Left cardiac atrium (tissue), 4 donors: Measurements from ENCODE around the gene SPRED1. TPM values are rescaled to one million over a fixed set of nuclear protein-coding genes. Genes with fewer than 3 reads are reported as not detected.

Source experiments
- ATAC-seq, 2 donors: fragments of 200-7000 bp; cut with Tn5 transposase; one replicate each; pipeline ENCODE4 v1.9.1; 2020; ENCODE audit warnings: mild to moderate bottlenecking in 2 of 2, moderate library complexity in 2 of 2
- DNase-seq: peaks from one replicate; pipeline ENCODE4 v3.0.0-alpha.2; 2020
- intact Hi-C, 2 donors: fragments of 100-400 bp; cut with DNase I; formaldehyde crosslinking; loops; one replicate each; pipeline versions ENCODE4 v1.14.1 to v1.15.1; 2022 to 2023
- total RNA-seq, 2 donors: library from RNA; stranded (reverse); fragmentation: NEBNext Ultra II Directional; extraction: Animal tissue kit (Norgen Biotek cat#: 25700); gene quantifications; one replicate each; pipeline ENCODE4 v1.2.1, GENCODE V29; 2021
- donor health status: DM: no; HTN: yes; CAD: no.
- donor health status: DM: no; HTN: yes; CAD: no; lungs with severe emphysema.
- donor health status: DM: yes; HTN: yes; CAD: no.
- donor health status: Dilated cardiomyopathy.

The SPRED1 gene
- total RNA-seq, 2 donors from 2014 or later, result 16.1 to 19.9 TPM

GRCh38 chr15:38320866-38321265, 68.2 kb downstream of the SPRED1 start:
- ATAC-seq (no peak), DNase-seq (no peak)
- intact Hi-C loops, result no loop called here

- no peak for ATAC-seq
- intact Hi-C loops, result no loop called here
- DNase-seq, result no peak
Measured at GRCh38 chr15:38323895-38324294, 71.3 kb downstream of the SPRED1 start.

- ATAC-seq, result no peak
- intact Hi-C loops, result no loop called here
- no peak for DNase-seq
Measured at GRCh38 chr15:38324939-38325647, 72.5 kb downstream of the SPRED1 start.

DNA sequence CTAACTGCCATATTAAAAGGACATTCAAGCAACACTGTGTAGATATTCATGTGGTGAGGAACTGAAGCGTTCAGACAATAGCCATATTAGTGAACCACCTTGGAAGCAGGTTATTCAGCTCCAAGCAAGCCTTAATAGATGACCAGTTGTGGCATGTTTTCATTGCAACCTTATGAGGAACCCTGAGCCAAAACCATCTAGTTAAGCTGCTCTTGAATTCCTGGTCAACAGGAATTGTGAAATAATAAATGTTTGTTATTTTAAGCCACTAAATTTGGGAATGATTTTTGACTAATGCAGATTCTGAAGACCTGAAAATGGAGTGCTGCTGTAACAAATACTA, 73.0 kb downstream of the SPRED1 start:
- intact Hi-C loops, result no loop called here
- ATAC-seq, result no peak
- DNase-seq, result no peak

- ATAC-seq (no peak), DNase-seq (no peak)
- intact Hi-C loops, result no loop called here
Measured at GRCh38 chr15:38332711-38333110, 80.1 kb downstream of the SPRED1 start.

GRCh38 chr15:38335116-38335515, 82.5 kb downstream of the SPRED1 start:
- DNase-seq (no peak), ATAC-seq (no peak)
- intact Hi-C loops, result no loop called here

GRCh38 chr15:38344351-38344750, 91.7 kb downstream of the SPRED1 start:
- intact Hi-C loops, result no loop called here
- ATAC-seq (no peak), DNase-seq (no peak)

GRCh38 chr15:38349251-38349650, 96.6 kb downstream of the SPRED1 start:
- intact Hi-C loops, result no loop called here
- no peak for ATAC-seq
- DNase-seq, result no peak

GRCh38 chr15:38351466-38351865, 98.8 kb downstream of the SPRED1 start:
- ATAC-seq (peak in 1 of 2 donors; percentile 23), DNase-seq (no peak)
- intact Hi-C loops, result loop anchor here (5.0 to 10.0 kb wide), 2 partner anchors 99 to 347 kb away; partner anchors contain the start of gene SPRED1 (in 1 of the 2)

DNA sequence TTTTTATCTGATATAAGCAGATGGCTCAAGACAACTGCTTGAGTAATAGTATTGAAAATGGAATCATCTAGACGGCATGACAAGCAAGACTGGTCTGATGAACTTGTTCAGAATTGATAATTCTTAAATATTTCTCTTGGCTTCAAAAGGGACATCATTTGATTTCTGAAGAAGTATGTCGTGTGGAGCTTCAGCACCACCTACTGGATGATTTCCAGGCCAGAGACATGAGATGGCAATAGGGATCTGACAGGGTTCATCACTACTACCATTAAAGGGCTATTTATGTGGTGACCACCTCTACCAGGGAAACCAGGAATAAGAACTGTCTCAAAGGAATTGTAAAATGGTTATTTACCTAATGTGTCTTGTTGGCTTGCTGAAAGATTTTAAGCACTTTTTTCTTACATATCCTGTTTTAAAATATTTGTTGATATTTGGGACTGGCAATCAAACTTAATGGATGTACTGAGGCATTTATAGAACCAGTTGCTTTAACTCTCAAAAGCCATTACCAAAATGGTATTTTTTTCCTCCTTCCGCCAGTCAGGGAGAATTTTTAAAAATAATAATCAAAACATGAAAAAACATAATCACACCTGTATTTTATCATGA, 101.8 kb downstream of the SPRED1 start:
- DNase-seq (peak; percentile 50), ATAC-seq (peak in 1 of 2 donors; percentile 62)
- intact Hi-C loops, result loop anchor here (2.0 to 10.0 kb wide), 4 partner anchors 102 to 360 kb away; partner anchors contain the start of gene SPRED1 (in 1 of the 2)

- ATAC-seq (no peak), DNase-seq (no peak)
- intact Hi-C loops, result no loop called here
Measured at GRCh38 chr15:38362355-38362754, 109.7 kb downstream of the SPRED1 start.

DNA sequence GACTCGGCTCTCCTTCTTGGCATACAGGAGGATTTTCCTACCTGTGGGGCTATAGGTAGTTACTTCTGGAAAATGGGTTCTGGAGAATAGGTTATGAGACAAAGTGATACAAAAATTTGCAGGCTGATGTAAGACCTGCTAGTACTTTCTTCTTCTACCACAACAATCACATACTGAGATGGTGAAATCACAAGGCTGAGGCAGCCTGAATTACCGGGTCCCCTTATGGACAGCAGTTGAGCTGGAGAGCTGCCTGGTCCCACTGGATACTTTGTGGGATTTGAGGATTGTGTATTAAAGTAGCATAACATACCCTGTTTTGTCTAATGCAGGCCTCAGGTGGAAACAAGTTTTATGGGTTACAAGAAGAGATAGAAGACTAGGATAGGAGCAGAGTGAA, 114.8 kb downstream of the SPRED1 start:
- ATAC-seq (no peak), DNase-seq (no peak)
- intact Hi-C loops, result no loop called here

GRCh38 chr15:38369936-38370478, 117.4 kb downstream of the SPRED1 start:
- DNase-seq (no peak), ATAC-seq (no peak)
- intact Hi-C loops, result no loop called here

DNA sequence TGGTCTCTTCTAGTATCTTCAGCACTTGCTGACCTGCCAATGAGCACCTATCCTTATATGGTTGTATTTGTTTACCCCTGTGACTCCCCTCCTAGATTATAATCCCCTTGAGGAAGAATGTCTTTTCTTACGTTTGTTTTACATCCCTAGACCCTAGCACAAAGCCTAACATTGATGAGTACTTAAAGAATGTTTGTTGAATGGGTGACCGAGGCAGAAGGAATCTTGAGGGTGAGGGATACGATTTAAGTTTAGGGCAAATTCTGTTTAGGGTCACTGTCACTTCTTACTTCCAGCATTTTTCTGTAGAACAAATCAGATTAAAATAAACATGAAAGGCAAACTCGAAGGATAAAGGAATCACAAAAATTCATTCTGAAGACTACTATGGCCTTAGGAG, 120.4 kb downstream of the SPRED1 start:
- intact Hi-C loops, result no loop called here
- no peak for ATAC-seq

DNA sequence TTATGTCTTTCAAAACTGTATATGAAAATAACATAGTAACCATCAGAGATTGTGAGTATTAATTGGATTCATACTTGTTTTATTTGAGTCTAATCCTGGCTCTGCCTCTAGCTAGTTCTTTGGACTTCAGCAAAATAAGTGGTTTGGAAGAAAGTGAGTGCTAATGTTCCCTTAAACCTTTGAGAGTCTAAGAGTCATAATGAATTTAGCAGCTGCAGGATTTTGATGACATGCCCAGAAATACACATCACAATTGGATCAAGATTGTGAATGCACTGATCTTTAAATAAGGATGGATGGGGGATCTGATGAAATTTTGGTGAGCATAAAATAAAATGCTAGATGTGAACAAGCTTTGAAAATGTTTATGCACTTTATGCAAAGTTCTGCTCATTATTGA, 121.4 kb downstream of the SPRED1 start:
- ATAC-seq, result peak in 1 of 2 donors; percentile 51
- intact Hi-C loops, result no loop called here
- no peak for DNase-seq

More for the DNA sequence above, 120.4 kb downstream of the SPRED1 start:
- DNase-seq, result no peak

DNA sequence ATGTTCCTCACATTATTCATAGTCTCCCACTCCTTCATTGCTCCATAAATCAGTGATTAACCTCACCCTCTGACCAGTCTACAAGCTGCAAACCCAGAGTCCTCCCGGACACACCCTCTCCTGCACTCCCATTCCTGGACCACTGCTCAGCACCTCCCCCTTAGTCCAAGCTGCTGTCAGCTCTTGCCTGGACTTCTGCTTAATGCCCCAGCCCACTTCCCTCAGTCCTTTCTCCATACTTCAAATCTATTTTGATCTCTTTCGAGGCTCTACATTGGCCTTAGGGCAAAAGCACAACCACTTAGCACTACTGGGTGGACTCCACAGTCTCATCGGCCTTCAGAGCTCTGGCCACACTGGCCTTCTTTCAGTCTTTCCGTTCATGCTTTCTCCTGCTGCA, 121.9 kb downstream of the SPRED1 start:
- intact Hi-C loops, result no loop called here
- ATAC-seq, result peak in 1 of 2 donors; percentile 66
- no peak for DNase-seq

DNA sequence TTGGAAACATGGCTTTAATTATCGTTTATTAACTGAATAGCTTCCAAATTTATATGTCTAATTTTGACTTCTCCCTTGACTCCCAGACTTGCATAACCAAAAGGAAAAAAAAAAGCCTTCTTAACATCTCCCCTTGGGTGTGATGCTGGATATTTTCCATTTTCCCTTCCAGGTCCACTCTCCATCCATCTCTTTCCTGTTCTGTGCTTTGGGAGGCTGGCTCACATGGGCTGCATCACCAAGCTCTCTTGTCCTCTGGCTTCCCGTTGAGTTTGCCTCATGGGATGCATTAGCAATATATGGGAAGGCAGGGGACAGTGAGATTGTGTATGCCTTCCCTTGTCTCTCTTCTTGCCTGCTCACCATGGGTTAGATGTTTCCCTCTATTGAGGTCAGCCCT, 123.4 kb downstream of the SPRED1 start:
- intact Hi-C loops, result no loop called here
- DNase-seq (no peak), ATAC-seq (no peak)

DNA sequence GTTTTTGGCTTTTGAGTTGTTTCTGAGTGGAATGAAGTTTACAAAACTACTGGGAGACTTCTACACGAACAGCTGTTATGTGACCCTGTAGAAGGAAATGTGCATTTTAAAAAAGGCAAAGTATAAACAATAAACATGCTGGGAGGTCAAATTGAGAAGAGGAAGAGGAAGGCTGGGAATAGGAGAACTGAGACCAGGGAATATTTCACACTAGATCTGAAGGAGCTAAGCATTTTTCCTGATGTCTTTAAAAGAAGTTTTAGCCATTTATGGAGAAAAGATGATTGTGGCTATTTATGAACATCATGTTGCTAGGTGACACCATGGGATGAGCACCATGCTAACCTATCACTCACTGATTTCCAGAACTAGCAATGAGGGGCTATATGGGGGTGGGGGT, 125.0 kb downstream of the SPRED1 start:
- ATAC-seq (peak; percentile 27 to 33), DNase-seq (no peak)
- intact Hi-C loops, result no loop called here

GRCh38 chr15:38378161-38378560, 125.5 kb downstream of the SPRED1 start:
- DNase-seq (peak; percentile 69), ATAC-seq (peak; percentile 82 to 85)
- intact Hi-C loops, result no loop called here

- ATAC-seq, result peak in 1 of 2 donors; percentile 61
- intact Hi-C loops, result loop anchor here in 1 of 2 donors (10.0 kb wide), 1 partner anchor 395 kb away; no protein-coding TSS in a partner anchor
- peak; percentile 63 for DNase-seq
Measured at GRCh38 chr15:38389924-38390542, 137.4 kb downstream of the SPRED1 start.
